Epidermal melanocyte (primary cell): ENCODE results near the gene ABCC11.

ENCODE experiments used
- DNase-seq: peaks from one replicate; pipeline ENCODE4 v3.0.0; 2011; ENCODE audit warnings: low spot score; ENCODE audit not compliant: insufficient read length

The ABCC11 gene

GRCh38 chr16:48247311-48247710, at the start of gene ABCC11:
Gene ABCC11, minus strand, starts transcription at chr16:48247539. Its CDS starts 15,618 bp downstream, at chr16:48231921.
- DNase-seq = no peak

DNA sequence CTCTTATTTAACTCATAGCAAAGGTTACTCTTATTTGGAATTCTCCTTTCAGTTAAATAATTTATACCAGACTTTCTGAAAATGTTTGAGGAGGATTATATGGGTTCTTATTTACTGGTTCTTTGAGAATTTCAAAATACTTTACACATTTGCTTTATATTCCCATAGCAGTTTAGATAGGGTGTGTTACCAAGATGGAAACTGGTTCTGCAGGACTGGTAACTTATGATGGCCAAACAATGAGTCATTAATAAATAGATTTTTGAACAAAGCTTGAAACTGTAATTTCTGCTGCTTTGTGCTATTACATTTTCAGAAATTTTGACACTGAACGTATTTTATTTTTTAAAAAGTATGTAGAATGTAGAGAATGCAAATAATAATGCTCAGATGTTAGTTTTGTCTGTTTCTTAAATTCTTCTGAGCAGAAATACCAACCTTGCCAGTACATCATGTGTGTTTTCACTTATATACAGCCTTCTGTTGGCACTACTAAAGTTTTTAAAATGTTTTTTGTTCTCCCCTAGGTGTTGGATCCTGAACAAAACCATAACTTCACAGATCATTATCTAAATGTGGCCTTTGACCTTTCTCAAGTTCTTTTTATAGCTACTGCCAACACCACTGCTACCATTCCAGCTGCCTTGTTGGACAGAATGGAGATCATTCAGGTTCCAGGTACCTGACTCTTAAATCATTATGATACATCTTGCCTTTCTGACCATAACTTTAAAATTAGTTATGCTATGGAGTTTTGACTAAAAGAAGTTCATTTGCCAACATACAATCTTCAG, 48.3 kb upstream of the ABCC11 start:
- DNase-seq = no peak

GRCh38 chr16:48294724-48295123, 47.4 kb upstream of the ABCC11 start:
- DNase-seq = no peak

- DNase-seq = no peak
Measured at GRCh38 chr16:48292452-48292851, 45.1 kb upstream of the ABCC11 start.

DNA sequence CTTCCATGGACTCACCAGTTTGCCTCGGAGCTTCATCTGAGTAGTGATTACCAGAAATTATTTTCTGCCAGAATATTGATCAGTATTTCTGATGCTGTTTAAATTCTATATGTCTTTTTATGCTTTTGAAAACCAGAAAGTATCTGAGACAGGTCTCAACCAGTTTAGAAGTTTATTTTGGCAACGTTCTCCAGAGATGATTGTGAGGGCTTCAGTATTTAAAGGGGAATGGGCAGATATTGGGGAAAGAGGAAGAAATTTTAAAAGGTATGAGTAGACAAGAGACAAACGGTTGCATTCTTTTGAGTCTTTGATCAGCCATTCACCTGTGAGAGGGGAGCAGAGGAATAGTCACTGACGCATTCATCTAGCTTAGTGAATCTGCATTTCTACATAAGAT, 44.4 kb upstream of the ABCC11 start:
- DNase-seq = no peak

- no peak for DNase-seq
Measured at GRCh38 chr16:48291303-48291702, 44.0 kb upstream of the ABCC11 start.

- DNase-seq = no peak
Measured at GRCh38 chr16:48287239-48287638, 39.9 kb upstream of the ABCC11 start.

DNA sequence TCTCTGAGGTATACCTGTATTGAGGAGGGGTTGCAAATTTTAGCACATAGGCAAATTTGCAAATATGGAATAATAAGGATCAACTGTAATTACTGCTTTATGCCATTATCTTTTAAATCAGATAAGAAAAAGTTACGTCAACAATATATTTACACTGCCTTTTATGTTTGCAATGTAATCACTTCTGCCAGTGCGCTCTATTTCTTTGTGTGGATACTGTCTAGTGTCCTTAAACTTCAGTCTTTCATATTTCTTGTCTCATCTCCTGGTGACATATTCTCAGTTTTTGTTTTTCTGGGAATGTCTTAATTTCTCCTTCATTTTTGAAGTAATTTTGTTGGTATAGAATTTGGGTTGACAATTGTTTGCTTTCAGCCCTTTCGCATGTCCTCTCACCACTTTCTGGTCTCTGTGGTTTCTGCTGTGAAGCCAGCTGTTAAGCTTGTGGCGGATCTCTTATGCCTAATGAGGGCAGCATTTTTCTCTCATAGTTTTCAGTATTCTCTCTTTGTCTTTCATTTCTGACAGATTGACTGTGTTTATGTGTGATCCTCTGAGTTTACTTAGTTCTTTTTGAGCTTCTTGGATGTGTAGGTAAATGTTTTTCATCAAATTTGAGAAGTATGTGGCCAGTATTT, 37.6 kb upstream of the ABCC11 start:
- no peak for DNase-seq

DNA sequence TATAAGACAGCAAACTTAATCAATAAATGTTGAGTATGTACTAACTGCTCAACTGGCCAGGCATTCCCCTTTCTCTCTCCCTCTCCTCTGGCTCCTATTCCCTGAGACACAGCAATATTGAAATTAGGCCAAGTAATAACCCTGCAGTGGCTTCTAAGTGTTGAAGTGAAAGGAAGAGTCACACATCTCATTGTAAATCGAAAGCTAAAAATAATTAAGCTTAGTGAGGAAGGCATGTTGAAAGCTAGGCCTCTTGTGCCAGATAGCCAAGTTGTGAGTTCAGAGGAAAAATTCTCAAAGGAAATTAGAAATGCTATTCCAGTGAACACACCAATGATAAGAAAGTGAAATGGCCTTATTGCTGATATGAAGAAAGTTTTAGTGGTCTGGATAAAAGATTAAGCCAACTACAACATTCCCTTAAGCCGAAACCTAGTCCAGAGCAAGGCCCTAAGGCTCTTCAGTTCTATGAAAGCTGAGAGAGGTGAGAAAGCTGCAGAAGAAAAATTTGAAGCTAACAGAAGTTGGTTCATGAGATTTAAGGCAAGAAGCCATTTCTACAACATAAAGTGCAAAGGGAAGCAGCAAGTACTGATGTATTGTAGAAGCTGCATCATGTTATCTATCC, 35.4 kb upstream of the ABCC11 start:
- no peak for DNase-seq

DNA sequence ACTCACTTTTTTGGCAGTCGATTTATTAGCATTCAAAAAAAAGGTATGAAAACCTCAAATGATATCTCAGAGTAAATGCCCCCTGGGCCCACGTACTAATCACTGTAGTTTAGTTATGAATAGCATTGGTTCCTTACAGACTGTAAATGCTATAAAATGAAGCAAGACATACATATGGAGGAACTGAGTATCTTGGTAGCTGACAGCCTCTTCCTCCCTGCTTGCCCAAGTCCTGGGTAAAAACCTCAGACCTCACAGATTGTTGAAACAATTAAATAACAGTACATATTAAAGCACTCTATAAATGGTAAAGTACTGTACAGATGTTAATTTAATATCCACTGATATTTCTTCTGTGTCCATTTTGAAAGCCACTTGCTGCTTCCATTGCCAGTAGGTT, 33.2 kb upstream of the ABCC11 start:
- no peak for DNase-seq

DNA sequence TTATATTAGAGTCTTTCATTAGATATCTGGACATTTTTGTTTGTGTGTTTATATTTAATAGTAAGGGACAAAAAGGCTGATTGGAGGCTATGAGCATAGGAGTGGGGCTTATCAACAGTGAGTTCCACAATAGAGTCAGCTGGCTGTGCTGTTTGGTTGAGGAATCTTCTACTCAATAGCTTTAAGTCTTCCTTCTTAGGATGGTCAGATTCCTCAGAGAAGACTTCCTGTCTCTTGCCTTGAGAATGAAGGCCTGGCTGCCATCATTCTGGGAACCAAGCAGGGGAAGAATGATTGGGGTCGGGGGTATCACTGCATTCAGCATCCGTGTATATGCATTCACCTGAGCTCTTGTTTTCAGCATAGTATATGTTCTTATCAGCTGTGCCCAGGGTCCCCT, 31.9 kb upstream of the ABCC11 start:
- no peak for DNase-seq

DNA sequence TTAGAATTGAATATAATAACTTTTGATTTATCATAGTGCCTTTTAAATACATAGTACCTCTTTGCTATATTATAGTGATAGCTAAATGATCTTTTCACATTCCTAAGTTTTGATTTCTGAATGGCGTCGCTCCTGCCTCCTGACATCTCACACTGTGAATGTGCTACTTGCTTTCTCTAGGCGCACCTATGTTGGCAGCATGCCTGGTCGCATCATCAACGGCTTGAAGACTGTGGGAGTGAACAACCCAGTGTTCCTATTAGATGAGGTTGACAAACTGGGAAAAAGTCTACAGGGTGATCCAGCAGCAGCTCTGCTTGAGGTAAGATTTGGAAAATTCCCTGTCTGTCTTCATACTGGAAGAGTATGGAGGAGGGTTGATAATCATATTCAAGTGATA, 29.8 kb upstream of the ABCC11 start:
- DNase-seq = no peak

GRCh38 chr16:48276102-48276501, 28.8 kb upstream of the ABCC11 start:
- no peak for DNase-seq

DNA sequence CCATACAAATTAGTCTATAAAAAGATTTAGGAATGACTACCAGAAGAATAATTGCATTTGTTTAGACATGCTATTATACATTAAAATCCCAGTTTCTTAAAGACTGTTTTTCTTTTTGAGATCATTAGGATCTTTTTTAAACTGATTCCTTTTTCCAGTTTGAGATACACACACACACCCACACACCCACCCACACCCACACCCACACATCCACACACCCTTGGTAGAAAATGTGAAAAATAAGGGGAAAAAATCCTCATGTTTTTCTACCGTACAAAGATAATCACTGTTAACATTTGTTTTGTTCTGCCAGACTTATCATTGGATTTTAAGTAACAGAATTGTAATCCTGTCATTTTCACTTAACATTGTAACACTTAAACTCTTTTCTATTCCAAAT, 27.1 kb upstream of the ABCC11 start:
- DNase-seq = no peak

DNA sequence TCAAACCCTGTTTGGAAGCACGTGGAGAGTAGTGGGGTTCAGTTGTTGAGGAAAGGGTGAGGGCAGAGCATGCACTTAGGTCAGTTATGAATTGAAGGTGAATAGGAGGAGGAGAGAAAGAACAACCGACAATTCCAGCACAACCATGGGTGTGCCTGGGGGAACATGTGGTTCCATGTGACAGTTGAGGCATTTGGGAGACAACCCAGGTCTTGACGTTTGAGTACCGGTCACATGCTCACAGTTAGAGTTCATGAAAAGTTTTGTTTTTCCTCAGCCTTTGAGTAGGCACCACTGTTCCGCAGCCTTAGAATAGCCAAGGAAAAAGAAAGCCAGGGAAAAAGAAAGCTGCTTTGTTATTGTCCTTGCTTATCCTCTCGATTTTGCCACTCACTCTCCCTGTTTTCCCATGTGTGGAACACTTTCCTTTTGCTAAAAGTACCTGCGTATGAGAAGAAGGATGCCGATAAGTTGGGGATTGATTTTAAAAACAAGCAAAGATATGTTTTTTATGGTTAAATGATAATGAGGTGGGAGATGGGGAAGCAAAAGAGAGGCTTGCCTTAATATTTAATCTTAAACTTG, 25.6 kb upstream of the ABCC11 start:
- DNase-seq = no peak

- DNase-seq = no peak
Measured at GRCh38 chr16:48271728-48272127, 24.4 kb upstream of the ABCC11 start.

DNA sequence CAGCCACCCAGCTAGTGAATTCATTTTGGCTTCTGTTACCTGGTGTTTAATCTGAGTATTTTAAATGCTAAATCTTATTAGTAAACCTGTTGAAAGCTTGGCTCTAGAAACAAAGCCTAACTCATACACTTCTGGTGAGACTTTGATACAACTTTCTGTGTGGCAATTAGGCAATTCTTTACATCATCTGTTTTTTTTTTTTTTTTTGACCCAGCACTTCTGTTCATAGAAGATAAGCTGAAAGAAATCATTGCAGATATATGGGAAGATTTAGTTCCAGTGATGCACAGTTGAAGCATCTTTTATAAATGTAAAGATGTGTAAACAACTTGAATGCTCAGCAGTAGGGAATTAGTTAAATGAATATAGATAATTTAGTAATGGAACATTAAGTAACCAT, 21.7 kb upstream of the ABCC11 start:
- DNase-seq = no peak

- DNase-seq = no peak
Measured at GRCh38 chr16:48262631-48263030, 15.3 kb upstream of the ABCC11 start.

- no peak for DNase-seq
Measured at GRCh38 chr16:48261569-48261968, 14.2 kb upstream of the ABCC11 start.

GRCh38 chr16:48256579-48257177, 9.3 kb upstream of the ABCC11 start:
- DNase-seq = no peak

DNA sequence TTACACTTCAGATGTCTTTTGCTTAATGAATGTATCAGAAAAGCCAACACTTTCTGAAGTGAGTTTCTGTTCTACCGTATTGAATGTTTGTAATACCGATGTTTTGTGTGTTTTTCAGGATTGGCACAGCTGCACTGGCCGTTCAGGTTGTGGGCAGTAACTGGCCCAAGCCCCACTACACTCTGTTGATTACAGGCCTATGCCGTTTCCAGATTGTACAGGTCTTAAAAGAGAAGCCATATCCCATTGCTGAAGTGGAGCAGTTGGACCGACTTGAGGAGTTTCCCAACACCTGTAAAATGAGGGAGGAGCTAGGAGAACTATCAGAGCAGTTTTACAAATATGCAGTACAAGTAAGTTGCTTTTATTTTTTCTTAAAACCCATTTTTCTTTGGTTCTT, 4.7 kb upstream of the ABCC11 start:
- DNase-seq = no peak
